NT2/D1 (cell line): ENCODE results near the gene PSMC2.

ENCODE experiments used
- DNase-seq: peaks from one replicate; pipeline ENCODE4 v3.0.0-alpha.2; 2011; ENCODE audit warnings: low read depth, low spot score
- H3K27me3 ChIP-seq: 2 replicates; pipeline ENCODE4 v1.6.0; 2011; ENCODE audit warnings: mild to moderate bottlenecking; ENCODE audit not compliant: insufficient read length, insufficient read depth
- H3K36me3 ChIP-seq: 2 replicates; pipeline ENCODE4 v1.6.1; 2011; ENCODE audit warnings: mild to moderate bottlenecking, low read length, mixed read lengths; ENCODE audit not compliant: insufficient read depth, insufficient read length
- H3K4me1 ChIP-seq: 2 replicates; pipeline ENCODE4 v1.5.1; 2011; ENCODE audit not compliant: insufficient read depth, insufficient read length
- H3K4me3 ChIP-seq: 2 replicates; pipeline ENCODE4 v1.5.1; 2011; ENCODE audit warnings: low read depth; ENCODE audit not compliant: insufficient read length
- H3K9ac ChIP-seq: 2 replicates; pipeline ENCODE4 v1.6.0; 2011; ENCODE audit warnings: low read depth; ENCODE audit not compliant: insufficient read length
- H3K9me3 ChIP-seq: 2 replicates; pipeline ENCODE4 v1.5.1; 2011; ENCODE audit warnings: mild to moderate bottlenecking, low read length; ENCODE audit not compliant: insufficient read depth
- SUZ12 ChIP-seq: IDR thresholded peaks from 2 replicates; pipeline ENCODE4 v1.6.1; 2011; ENCODE audit not compliant: insufficient read length, insufficient read depth; ENCODE audit errors: extremely low read depth
- YY1 ChIP-seq: IDR thresholded peaks from 2 replicates; pipeline ENCODE4 v1.6.1; 2011; ENCODE audit not compliant: insufficient read length, insufficient read depth
- ZNF274 ChIP-seq: IDR thresholded peaks from 2 replicates; pipeline ENCODE4 v1.6.1; 2011; ENCODE audit warnings: mild to moderate bottlenecking, low read depth, low read length

PSMC2 gene

DNA sequence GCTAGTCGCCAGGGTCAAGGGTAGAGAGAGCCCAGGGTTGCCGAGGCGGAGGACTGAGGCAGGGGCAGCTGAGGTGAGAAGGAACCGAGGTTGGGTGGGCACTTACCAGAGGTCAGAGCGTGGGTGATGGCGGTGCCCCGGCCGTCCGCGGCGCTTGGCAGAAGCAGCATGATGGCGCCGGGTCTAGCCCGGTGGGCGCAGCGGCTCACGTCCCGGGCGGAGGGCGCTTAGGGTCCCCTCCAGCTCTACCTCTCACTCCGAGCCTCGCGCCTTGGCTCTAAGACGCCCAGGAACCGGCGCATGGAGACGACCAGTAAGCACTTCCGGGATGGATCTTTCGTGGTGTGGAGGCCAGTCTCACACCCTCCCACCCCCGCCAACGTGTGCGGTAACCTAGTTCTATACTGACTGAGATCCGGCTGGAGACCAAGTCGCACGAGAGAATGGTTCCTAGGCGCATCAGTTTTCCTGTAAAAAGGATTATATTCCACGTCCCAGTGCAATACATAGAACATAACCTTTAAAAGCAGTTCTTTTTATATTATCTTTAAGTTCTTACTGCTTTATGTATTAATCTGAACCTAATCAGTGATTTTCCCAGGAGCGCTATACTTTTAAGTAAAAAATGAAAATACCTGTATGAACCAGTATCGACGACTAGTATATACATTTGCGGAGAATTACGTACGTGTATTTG lies 2.8 kb upstream of the PSMC2 start, which contains the start of gene DNAJC2:
Gene DNAJC2 (minus strand): TSS at position 315 of the 697 bp plus-strand sequence. CDS start 145 bp downstream, at position 170.
- TF ChIP-seq ZNF274 = no peak
- peak; percentile 46 for TF ChIP-seq YY1
- TF ChIP-seq SUZ12 = no peak
- Histone ChIP-seq H3K36me3 (peaks cover 26% of the 10 kb centered on the region), H3K9me3 (no peaks in the 10 kb centered on the region), H3K27me3 (no peaks in the 10 kb centered on the region), H3K9ac (peak within 1 kb of the TSS; percentile 97), H3K4me1 (no peaks in the 10 kb centered on the region), H3K4me3 (peak within 1 kb of the TSS; percentile 87)
- peak; percentile 81 for DNase-seq

DNA sequence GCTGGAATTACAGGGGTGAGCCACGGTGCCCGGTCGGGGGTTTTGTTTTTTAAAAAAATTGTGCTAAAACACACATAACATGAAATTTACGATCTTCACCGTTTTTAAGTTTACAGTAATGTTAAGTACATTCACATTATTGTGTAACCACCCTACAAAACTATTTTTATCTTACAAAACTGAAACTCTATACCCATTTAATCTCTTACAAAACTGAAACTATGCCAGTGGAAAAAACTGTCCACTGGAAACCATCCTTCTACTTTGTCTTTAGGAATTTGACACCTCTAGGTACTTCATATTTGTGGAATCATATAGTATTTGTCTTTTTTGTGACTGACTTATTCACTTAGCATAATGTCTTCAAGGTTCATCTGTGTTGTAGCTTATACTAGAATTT lies 1.0 kb upstream of the PSMC2 start:
- H3K27me3 ChIP-seq = no peaks in the 10 kb centered on the region
- H3K36me3 ChIP-seq = peaks cover 16% of the 10 kb centered on the region
- no peak for DNase-seq
- no peak overlapping the region for H3K9ac ChIP-seq
- no peaks in the 10 kb centered on the region for H3K4me1 ChIP-seq
- no peak for TF ChIP-seq ZNF274
- no peak for TF ChIP-seq YY1
- no peak for TF ChIP-seq SUZ12
- H3K9me3 ChIP-seq = no peaks in the 10 kb centered on the region
- no peak overlapping the region for H3K4me3 ChIP-seq

DNA sequence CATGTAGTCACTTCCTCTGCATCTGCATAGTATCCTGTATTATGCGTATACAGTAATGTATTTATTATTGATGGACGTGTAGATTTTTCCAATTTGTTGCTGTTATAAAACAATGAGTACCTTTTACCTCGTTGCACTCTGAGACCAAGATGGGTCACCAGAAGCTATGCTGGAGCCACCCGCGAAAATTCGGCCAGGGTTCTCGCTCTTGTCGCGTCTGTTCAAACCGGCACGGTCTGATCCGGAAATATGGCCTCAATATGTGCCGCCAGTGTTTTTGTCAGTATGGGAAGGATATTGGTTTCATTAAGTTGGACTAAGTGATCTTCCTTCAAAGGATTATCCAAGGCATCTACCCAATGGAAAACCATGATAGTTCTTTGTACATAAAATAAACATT lies 1.0 kb downstream of the PSMC2 start:
- Histone ChIP-seq H3K27me3 (no peaks in the 10 kb centered on the region), H3K9ac (peak overlapping the region; percentile 38), H3K36me3 (peaks cover 18% of the 10 kb centered on the region), H3K4me3 (peak overlapping the region; percentile 91), H3K9me3 (no peaks in the 10 kb centered on the region), H3K4me1 (no peaks in the 10 kb centered on the region)
- DNase-seq = no peak
- TF ChIP-seq SUZ12 (no peak), YY1 (no peak), ZNF274 (no peak)

DNA sequence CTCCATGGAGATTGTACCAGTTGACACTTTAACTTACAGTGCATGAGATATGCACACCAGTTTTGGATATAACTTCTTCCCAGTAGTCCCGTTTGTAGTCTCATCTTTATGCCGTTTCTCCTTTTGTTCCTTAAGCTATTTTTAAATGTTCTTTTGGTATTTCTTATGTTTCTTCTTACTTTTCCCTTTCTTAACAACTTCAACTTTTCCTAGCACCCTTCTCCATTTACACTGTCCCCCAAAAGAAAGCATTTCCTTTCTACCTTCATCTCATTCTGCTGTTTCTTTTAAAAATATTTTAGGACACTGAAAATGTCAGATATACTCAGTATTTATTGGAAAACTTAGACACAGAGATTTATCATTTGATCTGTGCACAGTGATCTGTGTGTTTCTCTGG lies 1.5 kb downstream of the PSMC2 start:
- no peak overlapping the region for H3K4me3 ChIP-seq
- no peak overlapping the region for H3K9ac ChIP-seq
- H3K4me1 ChIP-seq = no peaks in the 10 kb centered on the region
- no peaks in the 10 kb centered on the region for H3K9me3 ChIP-seq
- TF ChIP-seq ZNF274 = no peak
- no peak for TF ChIP-seq YY1
- no peak for TF ChIP-seq SUZ12
- H3K27me3 ChIP-seq = no peaks in the 10 kb centered on the region
- no peak for DNase-seq
- H3K36me3 ChIP-seq = peaks cover 18% of the 10 kb centered on the region

DNA sequence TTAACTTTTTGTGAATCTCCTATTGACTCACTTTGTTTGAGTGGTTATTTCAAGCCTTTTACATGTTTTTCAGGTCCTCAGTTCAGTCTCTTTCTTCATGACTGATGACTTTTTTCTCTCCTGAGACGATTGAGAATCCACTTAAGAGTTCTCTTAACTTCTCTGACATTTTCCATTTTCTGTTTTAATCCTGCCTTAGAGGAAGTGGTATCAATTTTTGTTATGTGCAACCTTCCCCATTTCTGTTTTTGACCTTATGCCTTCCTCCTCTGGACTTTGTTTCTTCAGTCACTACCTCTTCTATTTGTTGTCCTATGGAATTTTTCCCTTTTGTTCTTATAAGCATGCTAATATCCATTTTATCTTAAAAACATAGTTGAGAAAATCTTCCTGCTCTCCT lies 2.4 kb downstream of the PSMC2 start:
- Histone ChIP-seq H3K9ac (no peak overlapping the region), H3K4me3 (no peak overlapping the region), H3K9me3 (no peaks in the 10 kb centered on the region), H3K4me1 (no peaks in the 10 kb centered on the region), H3K27me3 (no peaks in the 10 kb centered on the region), H3K36me3 (peaks cover 24% of the 10 kb centered on the region)
- no peak for TF ChIP-seq YY1
- no peak for DNase-seq

DNA sequence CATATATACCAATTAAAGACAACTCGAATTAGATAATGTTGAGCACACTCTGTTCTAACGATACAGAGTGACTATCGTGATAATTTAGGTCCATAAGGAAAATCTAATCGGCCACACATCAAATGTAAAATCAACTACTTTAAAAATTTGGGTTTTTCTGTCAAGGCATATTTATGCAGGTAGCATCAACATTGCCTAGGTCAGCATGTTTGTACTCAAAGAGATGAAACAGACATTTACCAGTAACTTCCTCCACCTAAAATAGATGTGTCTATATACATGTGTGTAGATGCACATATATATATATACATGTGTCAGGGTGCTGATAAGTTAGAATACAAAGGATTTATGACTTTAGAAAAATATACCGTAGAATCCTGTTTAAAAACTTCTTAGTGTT lies 22.0 kb downstream of the PSMC2 start:
- H3K36me3 ChIP-seq = peaks cover 39% of the 10 kb centered on the region
- H3K4me3 ChIP-seq = no peak overlapping the region
- no peaks in the 10 kb centered on the region for H3K27me3 ChIP-seq
- no peak overlapping the region for H3K9ac ChIP-seq
- no peaks in the 10 kb centered on the region for H3K9me3 ChIP-seq
- DNase-seq = no peak
- TF ChIP-seq ZNF274 (no peak), YY1 (no peak), SUZ12 (no peak)
- H3K4me1 ChIP-seq = no peaks in the 10 kb centered on the region

DNA sequence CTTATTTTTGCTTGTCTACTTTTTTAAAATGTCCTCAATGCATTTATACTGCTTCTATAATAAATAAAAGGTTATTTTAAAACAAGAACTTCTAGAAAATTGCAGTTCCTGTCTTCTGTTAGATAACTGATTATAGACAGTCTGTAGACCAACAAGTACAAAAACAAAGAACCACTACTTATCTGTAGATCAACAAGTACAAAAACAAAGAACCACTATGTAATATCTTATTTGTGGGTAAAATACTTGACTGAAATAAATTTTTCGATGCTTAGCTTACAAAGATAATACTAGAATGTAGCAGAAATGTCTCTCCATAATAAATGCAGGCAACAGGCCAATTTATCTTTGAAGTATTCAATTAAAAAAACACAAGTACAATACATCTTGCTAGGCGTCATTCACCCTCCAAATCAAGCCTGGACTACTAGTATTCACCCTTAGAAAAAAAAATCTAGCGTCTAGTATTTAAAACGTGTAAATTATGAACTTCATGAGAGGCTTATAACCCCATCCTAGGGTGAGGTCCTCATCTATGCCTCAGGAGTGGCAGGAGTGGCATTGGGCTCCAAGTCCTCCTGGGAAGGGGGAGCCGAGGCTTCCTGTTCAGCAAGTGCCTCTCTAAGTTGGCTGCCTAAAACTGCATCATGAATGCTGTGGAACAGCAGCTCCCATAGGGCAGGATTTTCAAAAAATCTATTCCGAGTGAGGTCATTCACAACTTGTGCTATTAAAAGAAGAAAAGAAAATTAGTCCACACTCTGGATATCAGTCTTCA lies 26.6 kb downstream of the PSMC2 start:
- H3K4me3 ChIP-seq = no peak overlapping the region
- DNase-seq = no peak
- H3K27me3 ChIP-seq = no peaks in the 10 kb centered on the region
- peaks cover 9% of the 10 kb centered on the region for H3K36me3 ChIP-seq
- H3K9me3 ChIP-seq = no peaks in the 10 kb centered on the region
- H3K4me1 ChIP-seq = no peaks in the 10 kb centered on the region
- H3K9ac ChIP-seq = no peak overlapping the region
- no peak for TF ChIP-seq SUZ12
- TF ChIP-seq YY1 = no peak
- TF ChIP-seq ZNF274 = no peak
